H1 (cell line): ENCODE measurements around the gene LCOR. TPM values are rescaled to one million over a fixed set of nuclear protein-coding genes. Genes with fewer than 3 reads are reported as not detected.

Source experiments
- CTCF ChIA-PET: fragments of 300-600 bp; sonication (Branson Sonifier 250); formaldehyde crosslinking; loops from one replicate; lab custom pipeline; 2021; ENCODE audit not compliant: partially characterized antibody; lab: Charles Lee
- POLR2A ChIA-PET: fragments of 300-600 bp; sonication (Branson Sonifier 250); formaldehyde crosslinking; loops from one replicate; lab custom pipeline; 2021; ENCODE audit warnings: inconsistent platforms; ENCODE audit not compliant: partially characterized antibody; lab: Charles Lee
- DNase-seq, 2 experiments: peaks; one replicate each; pipeline versions ENCODE4 v3.0.0 to v3.0.0-alpha.2; 2010 to 2022; ENCODE audit warnings: low spot score in 2 of 2, low read depth in 1 of 2, mixed read lengths in 1 of 2
- FAIRE-seq: peaks from 2 replicates; lab custom pipeline; 2011; peaks lifted over from hg19 to GRCh38; lab: Jason Lieb, UNC
- H2AFZ ChIP-seq: 2 replicates; pipeline ENCODE4 v1.8.1; 2012; ENCODE audit warnings: low read length, inconsistent platforms
- H2AK5ac ChIP-seq: 2 replicates; pipeline ENCODE4 v1.6.1; 2013; ENCODE audit warnings: low read depth, low read length
- H2BK120ac ChIP-seq: replicated peaks from 2 replicates; pipeline ENCODE3; 2013; ENCODE audit warnings: low read depth, low read length, inconsistent platforms
- H2BK12ac ChIP-seq: 2 replicates; pipeline ENCODE4 v1.6.1; 2013; ENCODE audit warnings: low read depth, low read length
- H2BK15ac ChIP-seq: 2 replicates; pipeline ENCODE4 v1.6.1; 2013; ENCODE audit warnings: low read length
- H2BK20ac ChIP-seq: 2 replicates; pipeline ENCODE4 v1.6.1; 2013; ENCODE audit warnings: low read length
- H2BK5ac ChIP-seq: 2 replicates; pipeline ENCODE4 v1.6.1; 2013; ENCODE audit warnings: low read depth, low read length
- H3K14ac ChIP-seq: 2 replicates; pipeline ENCODE4 v1.6.1; 2013; ENCODE audit warnings: inconsistent platforms; ENCODE audit not compliant: insufficient read length
- H3K18ac ChIP-seq: 2 replicates; pipeline ENCODE4 v1.6.1; 2013; ENCODE audit warnings: low read length; ENCODE audit errors: extremely low read depth
- H3K23ac ChIP-seq: 2 replicates; pipeline ENCODE4 v1.6.1; 2013; ENCODE audit warnings: inconsistent platforms; ENCODE audit not compliant: insufficient read length
- H3K23me2 ChIP-seq: 2 replicates; pipeline ENCODE4 v1.6.1; 2013; ENCODE audit warnings: low read depth, low read length
- H3K27ac ChIP-seq: 2 replicates; pipeline ENCODE4 v1.6.1; 2011; ENCODE audit warnings: low read depth, low read length, inconsistent platforms
- H3K27me3 ChIP-seq, 4 experiments: replicated peaks in 1 of 4; 1 replicate in 1 of 4; 2 replicates in 3 of 4; pipeline versions ENCODE4 v1.6.1 to v1.8.1; 2011 to 2013; ENCODE audit warnings: low read length in 3 of 4, mild to moderate bottlenecking in 3 of 4, inconsistent platforms in 2 of 4, mixed read lengths in 2 of 4, moderate library complexity in 1 of 4; ENCODE audit not compliant: control insufficient read depth in 3 of 4, insufficient read depth in 3 of 4; ENCODE audit errors: extremely low read depth in 1 of 4
- H3K36me3 ChIP-seq, 4 experiments: 2 replicates each; pipeline versions ENCODE4 v1.6.1 to v1.8.1; 2011 to 2013; ENCODE audit warnings: mild to moderate bottlenecking in 4 of 4, low read length in 3 of 4, moderate library complexity in 2 of 4, control low read depth in 1 of 4, inconsistent platforms in 1 of 4; ENCODE audit not compliant: insufficient read depth in 4 of 4, control insufficient read depth in 2 of 4
- H3K4ac ChIP-seq: replicated peaks from 2 replicates; pipeline ENCODE3; 2013; ENCODE audit warnings: low read length, low read depth, mixed read lengths, inconsistent platforms; ENCODE audit not compliant: insufficient read length
- H3K4me1 ChIP-seq, 4 experiments: replicated peaks in 1 of 4; 1 replicate in 1 of 4; 2 replicates in 3 of 4; pipeline versions ENCODE4 v1.6.1 to v1.8.1; 2011 to 2013; ENCODE audit warnings: low read length in 3 of 4, inconsistent platforms in 2 of 4, mixed read lengths in 1 of 4; ENCODE audit not compliant: insufficient read depth in 4 of 4, control insufficient read depth in 3 of 4
- H3K4me2 ChIP-seq, 2 experiments: 2 replicates each; pipeline versions ENCODE4 v1.6.1 to v1.8.1; 2011 to 2013; ENCODE audit warnings: low read depth in 2 of 2, low read length in 2 of 2, control low read depth in 1 of 2, inconsistent platforms in 1 of 2, mild to moderate bottlenecking in 1 of 2; ENCODE audit not compliant: insufficient read depth in 1 of 2
- H3K4me3 ChIP-seq, 4 experiments: fragments of 200-600, 300-600 bp in 1 of 4; sonication (generic), shearing (Covaris generic), sonication (Bioruptor Twin) in 1 of 4; 2 replicates each; pipeline versions ENCODE4 v1.5.1 to v1.8.1; 2011 to 2016; ENCODE audit warnings: low read length in 4 of 4, low read depth in 3 of 4, control low read depth in 2 of 4, inconsistent platforms in 2 of 4, mild to moderate bottlenecking in 2 of 4, mixed read lengths in 1 of 4, moderate library complexity in 1 of 4; ENCODE audit not compliant: insufficient read depth in 2 of 4; ENCODE audit errors: extremely low read depth in 1 of 4
- H3K56ac ChIP-seq: replicated peaks from 2 replicates; pipeline ENCODE3; 2013; ENCODE audit warnings: low read depth, mild to moderate bottlenecking, mixed read lengths, low read length, inconsistent platforms; ENCODE audit not compliant: insufficient read length
- H3K79me1 ChIP-seq: 2 replicates; pipeline ENCODE4 v1.6.1; 2013; ENCODE audit warnings: low read depth, low read length, control low read depth
- H3K79me2 ChIP-seq, 2 experiments: 2 replicates each; pipeline versions ENCODE4 v1.6.1 to v1.8.1; 2012 to 2013; ENCODE audit warnings: low read length in 2 of 2, mild to moderate bottlenecking in 2 of 2, inconsistent platforms in 1 of 2; ENCODE audit not compliant: insufficient read depth in 2 of 2, control insufficient read depth in 1 of 2
- H3K9ac ChIP-seq, 4 experiments: replicated peaks in 1 of 4; 1 replicate in 1 of 4; 2 replicates in 3 of 4; pipeline versions ENCODE4 v1.6.1 to v1.8.1; 2011 to 2013; ENCODE audit warnings: low read depth in 3 of 4, low read length in 3 of 4, control low read depth in 2 of 4, mild to moderate bottlenecking in 2 of 4, moderate library complexity in 2 of 4, inconsistent platforms in 1 of 4; ENCODE audit errors: extremely low read depth in 1 of 4
- H3K9me3 ChIP-seq, 2 experiments: 2 replicates each; pipeline versions ENCODE4 v1.6.1 to v1.8.1; 2012 to 2013; ENCODE audit warnings: mild to moderate bottlenecking in 2 of 2, moderate library complexity in 2 of 2, control low read depth in 1 of 2, inconsistent platforms in 1 of 2, low read depth in 1 of 2, low read length in 1 of 2, mixed read lengths in 1 of 2; ENCODE audit not compliant: insufficient read depth in 2 of 2
- H4K20me1 ChIP-seq, 2 experiments: replicated peaks in 1 of 2; 2 replicates each; pipeline versions ENCODE3 to v1.8.1; 2011 to 2013; ENCODE audit warnings: inconsistent platforms in 2 of 2, low read length in 2 of 2, mild to moderate bottlenecking in 1 of 2; ENCODE audit not compliant: insufficient read depth in 2 of 2, control insufficient read depth in 1 of 2
- H4K5ac ChIP-seq: 2 replicates; pipeline ENCODE4 v1.6.1; 2013; ENCODE audit warnings: low read length, low read depth, mixed read lengths, inconsistent platforms; ENCODE audit not compliant: insufficient read length
- H4K8ac ChIP-seq: 2 replicates; pipeline ENCODE4 v1.8.0; 2013; ENCODE audit warnings: mild to moderate bottlenecking, moderate library complexity, low read length, inconsistent platforms; ENCODE audit not compliant: insufficient read depth; ENCODE audit errors: extremely low read depth
- H4K91ac ChIP-seq: replicated peaks from 2 replicates; pipeline ENCODE3; 2013; ENCODE audit warnings: low read length, mixed read lengths, inconsistent platforms; ENCODE audit not compliant: insufficient read length
- CEBPB ChIP-seq: IDR thresholded peaks from 2 replicates; pipeline ENCODE4 v1.6.1; 2012; ENCODE audit warnings: low read depth, low read length
- CHD2 ChIP-seq: IDR thresholded peaks from 2 replicates; pipeline ENCODE4 v1.6.1; 2012; ENCODE audit warnings: low read length, improper control_type of control experiment
- CREB1 ChIP-seq: IDR thresholded peaks from 2 replicates; pipeline ENCODE4 v1.6.1; 2012; ENCODE audit warnings: inconsistent platforms
- CTBP2 ChIP-seq: IDR thresholded peaks from 2 replicates; pipeline ENCODE4 v1.7.0; 2011; ENCODE audit warnings: borderline replicate concordance, mild to moderate bottlenecking, moderate library complexity, mixed read lengths, low read length; ENCODE audit not compliant: insufficient read depth, insufficient read length
- JUN ChIP-seq: IDR thresholded peaks from 2 replicates; pipeline ENCODE4 v1.6.1; 2011; ENCODE audit warnings: low read depth, mild to moderate bottlenecking, improper control_type of control experiment, low read length
- KDM4A ChIP-seq: IDR thresholded peaks from one replicate; pipeline ENCODE4 v1.7.1; 2012; ENCODE audit warnings: low read depth, mild to moderate bottlenecking, moderate library complexity, low read length, inconsistent platforms; ENCODE audit not compliant: severe bottlenecking
- PHF8 ChIP-seq: fragments of 200-600 bp; sonication (generic); conservative IDR thresholded peaks from 2 replicates; pipeline ENCODE4 v1.7.1; 2012; ENCODE audit warnings: low read depth, mild to moderate bottlenecking, inconsistent platforms, low read length, moderate library complexity
- RAD21 ChIP-seq, 2 experiments: IDR thresholded peaks in 1 of 2; conservative IDR thresholded peaks in 1 of 2; 2 replicates each; pipeline ENCODE4 v1.6.1; 2011; ENCODE audit warnings: low read depth in 2 of 2, low read length in 2 of 2, improper control_type of control experiment in 1 of 2, inconsistent platforms in 1 of 2, mild to moderate bottlenecking in 1 of 2, moderate library complexity in 1 of 2
- SRF ChIP-seq: IDR thresholded peaks from 2 replicates; pipeline ENCODE4 v1.6.1; 2011; ENCODE audit warnings: mild to moderate bottlenecking, low read depth, low read length, moderate library complexity
- TBP ChIP-seq: IDR thresholded peaks from 2 replicates; pipeline ENCODE4 v1.6.1; 2011; ENCODE audit warnings: low read depth, low read length, improper control_type of control experiment
- TEAD4 ChIP-seq: IDR thresholded peaks from 2 replicates; pipeline ENCODE4 v1.6.1; 2012; ENCODE audit warnings: low read depth, low read length, inconsistent platforms, mixed read lengths
- WGBS, 2 experiments: shearing (Covaris generic) in 1 of 2; methylation state at CpG; one replicate each; pipeline versions ENCODE4 v1.1.6 to v1.1.7; 2013 to 2015; ENCODE audit warnings: low lambda C conversion rate in 2 of 2, mixed read lengths in 2 of 2, inconsistent platforms in 1 of 2, low coverage in 1 of 2, missing lambda C conversion rate in 1 of 2; ENCODE audit not compliant: insufficient replicate concordance in 2 of 2, insufficient coverage in 1 of 2, insufficient read length in 1 of 2; ENCODE audit errors: extremely low coverage in 1 of 2, missing lambda C conversion rate in 1 of 2; 5-methylcytosine and 5-hydroxymethylcytosine counted together
- polyA plus RNA-seq, 7 experiments: library from polyadenylated mRNA; depleted of rRNA in 3 of 7; stranded (reverse) in 5 of 7; unstranded in 2 of 7; fragments of >200 nt in 5 of 7; fragments of 200-250 nt in 2 of 7; gene quantifications; 1 replicate in 5 of 7; 2 replicates in 1 of 7; 4 replicates in 1 of 7; pipeline versions ENCODE4 v1.2.1 to v1.2.3, GENCODE V29; 2011 to 2013; ENCODE audit warnings: missing spikeins in 2 of 7, mixed read lengths in 2 of 7
- total RNA-seq: library from RNA; stranded (reverse); fragmentation: NEBNext Ultra II Directional; extraction: Animal tissue kit (Norgen Biotek cat#: 25700); gene quantifications from 2 replicates; pipeline ENCODE4 v1.2.1, GENCODE V29; 2021
- TF ChIP-seq, protein P1 (sequence below), 3 experiments: IDR thresholded peaks; 1 replicate in 2 of 3; 2 replicates in 1 of 3; pipeline versions ENCODE4 v1.5.1 to v1.6.1; 2011; ENCODE audit warnings: low read length in 3 of 3, mild to moderate bottlenecking in 3 of 3, inconsistent platforms in 2 of 3, low read depth in 1 of 3, moderate library complexity in 1 of 3; ENCODE audit not compliant: insufficient read depth in 1 of 3; ENCODE audit errors: control extremely low read depth in 1 of 3

The LCOR gene
- total and polyA plus RNA-seq, 2 of the 8 experiments (the other 6 are each of a cell fraction or from before 2014, with no cell fraction given): 4.7 to 25.5 TPM

DNA sequence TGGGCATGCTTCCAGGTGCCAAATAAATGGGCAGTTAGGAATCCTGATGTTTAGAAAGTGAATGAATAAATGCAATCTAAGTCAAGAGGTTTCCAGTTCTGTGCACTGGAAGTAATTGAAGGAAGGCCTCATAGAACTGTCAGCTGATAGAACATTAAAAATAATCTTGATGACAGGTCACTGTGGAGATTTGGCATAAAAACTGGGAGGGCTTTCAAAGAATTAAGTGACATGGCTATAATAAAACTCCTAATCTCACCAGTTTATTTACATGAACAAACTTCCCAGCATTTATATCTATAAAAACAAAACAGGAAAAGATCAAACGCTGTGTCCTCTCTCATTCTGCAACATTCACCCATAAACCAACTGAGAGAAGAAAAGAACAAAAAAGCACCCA is 183.1 kb downstream of the LCOR start:
- H3K4ac ChIP-seq: no peak overlapping the region
- H3K56ac ChIP-seq: no peak overlapping the region
- ChIA-PET POLR2A (no interaction called here), CTCF (interaction anchor here (0.9 to 5.3 kb wide), 2 partner anchors 9 to 12 kb away, joined by 3 to 32 read pairs; no protein-coding TSS in a partner anchor)
- no peak overlapping the region for H4K8ac ChIP-seq
- no peak overlapping the region for H3K14ac ChIP-seq
- no peak overlapping the region for H3K9ac ChIP-seq
- no peaks in the 10 kb centered on the region for H3K27me3 ChIP-seq
- no peak overlapping the region for H3K23ac ChIP-seq
- no peak overlapping the region for H2BK20ac ChIP-seq
- H3K36me3 ChIP-seq: no peaks in the 10 kb centered on the region
- H3K4me2 ChIP-seq: no peak overlapping the region
- no peak overlapping the region for H2BK15ac ChIP-seq
- DNase-seq: no peak
- no peak overlapping the region for H2BK120ac ChIP-seq
- H3K4me3 ChIP-seq: no peak overlapping the region
- H2BK12ac ChIP-seq: no peak overlapping the region
- no peaks in the 10 kb centered on the region for H3K9me3 ChIP-seq
- no peaks in the 10 kb centered on the region for H3K23me2 ChIP-seq
- no peak overlapping the region for H2AK5ac ChIP-seq
- no peak overlapping the region for H3K27ac ChIP-seq
- H4K91ac ChIP-seq: no peak overlapping the region
- H3K18ac ChIP-seq: no peak overlapping the region
- no peaks in the 10 kb centered on the region for H4K20me1 ChIP-seq
- H3K79me1 ChIP-seq: no peaks in the 10 kb centered on the region; the same call in 1 of the 2 replicates
- H2AFZ ChIP-seq: no peak overlapping the region
- H3K79me2 ChIP-seq: no peaks in the 10 kb centered on the region
- H2BK5ac ChIP-seq: no peak overlapping the region
- no peak for FAIRE-seq
- 85% methylated on average over 1 of the region's 1 CpG; no CpG with 5 or more reads in 1 of the 2 experiments for WGBS, 2 experiments
- no peak overlapping the region for H4K5ac ChIP-seq
- peaks cover 0 to under 1% (median under 1%) of the 10 kb centered on the region in 4 experiments; a peak in 1 of 7 replicates for H3K4me1 ChIP-seq
- no peak for TF ChIP-seq RAD21 (IDR thresholded peaks at IDR 0.05 in 1 of 2, conservative IDR thresholded peaks at IDR 0.05 in 1 of 2; ENCODE audit: low read depth in 2 of 2, low read length in 2 of 2)
- no peak for TF ChIP-seq CEBPB
- no peak for TF ChIP-seq PHF8
- TF ChIP-seq CHD2: no peak
- no peak for TF ChIP-seq CTBP2
- no peak for TF ChIP-seq SRF
- no peak for TF ChIP-seq JUN
- TF ChIP-seq TEAD4: no peak
- TF ChIP-seq, protein P1, sequence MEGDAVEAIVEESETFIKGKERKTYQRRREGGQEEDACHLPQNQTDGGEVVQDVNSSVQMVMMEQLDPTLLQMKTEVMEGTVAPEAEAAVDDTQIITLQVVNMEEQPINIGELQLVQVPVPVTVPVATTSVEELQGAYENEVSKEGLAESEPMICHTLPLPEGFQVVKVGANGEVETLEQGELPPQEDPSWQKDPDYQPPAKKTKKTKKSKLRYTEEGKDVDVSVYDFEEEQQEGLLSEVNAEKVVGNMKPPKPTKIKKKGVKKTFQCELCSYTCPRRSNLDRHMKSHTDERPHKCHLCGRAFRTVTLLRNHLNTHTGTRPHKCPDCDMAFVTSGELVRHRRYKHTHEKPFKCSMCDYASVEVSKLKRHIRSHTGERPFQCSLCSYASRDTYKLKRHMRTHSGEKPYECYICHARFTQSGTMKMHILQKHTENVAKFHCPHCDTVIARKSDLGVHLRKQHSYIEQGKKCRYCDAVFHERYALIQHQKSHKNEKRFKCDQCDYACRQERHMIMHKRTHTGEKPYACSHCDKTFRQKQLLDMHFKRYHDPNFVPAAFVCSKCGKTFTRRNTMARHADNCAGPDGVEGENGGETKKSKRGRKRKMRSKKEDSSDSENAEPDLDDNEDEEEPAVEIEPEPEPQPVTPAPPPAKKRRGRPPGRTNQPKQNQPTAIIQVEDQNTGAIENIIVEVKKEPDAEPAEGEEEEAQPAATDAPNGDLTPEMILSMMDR (IDR thresholded peaks at IDR 0.05; ENCODE audit: control extremely low read depth in 1 of 3, insufficient read depth in 1 of 3, low read depth in 1 of 3, low read length in 3 of 3): no peak
- no peak for TF ChIP-seq KDM4A
- TF ChIP-seq TBP: no peak
- TF ChIP-seq CREB1: no peak
